ENCODE results near the gene OTC. TPM values are rescaled to one million over a fixed set of nuclear protein-coding genes. Genes with fewer than 3 reads are reported as not detected.

Gene OTC
- total RNA-seq, 1 donor from 2014 or later = not detected

- DNase-seq (ENCODE audit: low spot score) = no peak
Measured at GRCh38 chrX:38357747-38358673, 5.6 kb downstream of the OTC start.

- DNase-seq (ENCODE audit: low spot score) = no peak
Measured at GRCh38 chrX:38363046-38363445, 10.6 kb downstream of the OTC start.

GRCh38 chrX:38365954-38366353 is 13.6 kb downstream of the OTC start:
- no peak for DNase-seq (ENCODE audit: low spot score)

GRCh38 chrX:38368774-38369173 is 16.4 kb downstream of the OTC start:
- DNase-seq (ENCODE audit: low spot score) = no peak

GRCh38 chrX:38371641-38372040 is 19.2 kb downstream of the OTC start:
- DNase-seq (ENCODE audit: low spot score) = no peak

GRCh38 chrX:38374431-38374830 is 22.0 kb downstream of the OTC start:
- no peak for DNase-seq (ENCODE audit: low spot score)

- DNase-seq (ENCODE audit: low spot score) = no peak
Measured at GRCh38 chrX:38375891-38376290, 23.5 kb downstream of the OTC start.

GRCh38 chrX:38376747-38377146 is 24.3 kb downstream of the OTC start:
- DNase-seq (ENCODE audit: low spot score) = no peak

GRCh38 chrX:38379088-38379487 is 26.7 kb downstream of the OTC start:
- no peak for DNase-seq (ENCODE audit: low spot score)

GRCh38 chrX:38382663-38383062 is 30.3 kb downstream of the OTC start:
- DNase-seq (ENCODE audit: low spot score) = no peak

GRCh38 chrX:38400389-38400910 is 48.0 kb downstream of the OTC start:
- DNase-seq (ENCODE audit: low spot score) = no peak

- no peak for DNase-seq (ENCODE audit: low spot score)
Measured at GRCh38 chrX:38402118-38402517, 49.7 kb downstream of the OTC start.

- DNase-seq (ENCODE audit: low spot score) = no peak
Measured at GRCh38 chrX:38403834-38404233, 51.4 kb downstream of the OTC start.

GRCh38 chrX:38407126-38407525 is 54.7 kb downstream of the OTC start:
- DNase-seq (ENCODE audit: low spot score) = no peak

GRCh38 chrX:38409289-38409688 is 56.9 kb downstream of the OTC start:
- no peak for DNase-seq (ENCODE audit: low spot score)

GRCh38 chrX:38426785-38427184 is 74.4 kb downstream of the OTC start:
- no peak for DNase-seq (ENCODE audit: low spot score)

- no peak for DNase-seq (ENCODE audit: low spot score)
Measured at GRCh38 chrX:38431525-38431924, 79.1 kb downstream of the OTC start.

GRCh38 chrX:38435130-38435529 is 82.7 kb downstream of the OTC start:
- no peak for DNase-seq (ENCODE audit: low spot score)

GRCh38 chrX:38437093-38437492 is 84.7 kb downstream of the OTC start:
- no peak for DNase-seq (ENCODE audit: low spot score)

GRCh38 chrX:38438321-38438720 is 85.9 kb downstream of the OTC start:
- DNase-seq (ENCODE audit: low spot score) = no peak

GRCh38 chrX:38452603-38453002 is 100.2 kb downstream of the OTC start:
- no peak for DNase-seq (ENCODE audit: low spot score)

- DNase-seq (ENCODE audit: low spot score) = no peak
Measured at GRCh38 chrX:38458071-38458470, 105.7 kb downstream of the OTC start.

GRCh38 chrX:38462257-38462656 is 109.9 kb downstream of the OTC start:
- DNase-seq (ENCODE audit: low spot score) = no peak
